AG04449 (cell line): ENCODE measurements around the gene TMC5.
"Not testable (repeated sequence)": the region's sequence is repeated elsewhere in the genome, so short reads cannot be mapped to it uniquely, and the experiment has no call there.

Source experiments
- CTCF ChIA-PET: fragments of 350-600 bp; formaldehyde crosslinking; extraction: SDS; loops from one replicate; lab custom pipeline; 2021; ENCODE audit warnings: antibody characterized with exemption; lab: Yijun Ruan, JAX
- POLR2A ChIA-PET: fragments of 400-600, 350-600 bp; formaldehyde crosslinking; extraction: SDS; loops from one replicate; lab custom pipeline; 2020; ENCODE audit warnings: antibody characterized with exemption, inconsistent platforms; lab: Yijun Ruan, JAX
- DNase-seq: peaks from one replicate; pipeline ENCODE4 v3.0.0-alpha.2; 2010; ENCODE audit warnings: low read depth, low spot score
- H3K4me3 ChIP-seq: 2 replicates; pipeline ENCODE4 v1.5.1; 2011; ENCODE audit warnings: low read depth, mild to moderate bottlenecking, control low read depth, low read length
- CTCF ChIP-seq: IDR thresholded peaks from one replicate; pipeline ENCODE4 v1.5.1; 2011; ENCODE audit warnings: mild to moderate bottlenecking, moderate library complexity, low read length, control low read depth, inconsistent platforms; ENCODE audit not compliant: insufficient read depth; ENCODE audit errors: missing control alignments

Gene TMC5

DNA sequence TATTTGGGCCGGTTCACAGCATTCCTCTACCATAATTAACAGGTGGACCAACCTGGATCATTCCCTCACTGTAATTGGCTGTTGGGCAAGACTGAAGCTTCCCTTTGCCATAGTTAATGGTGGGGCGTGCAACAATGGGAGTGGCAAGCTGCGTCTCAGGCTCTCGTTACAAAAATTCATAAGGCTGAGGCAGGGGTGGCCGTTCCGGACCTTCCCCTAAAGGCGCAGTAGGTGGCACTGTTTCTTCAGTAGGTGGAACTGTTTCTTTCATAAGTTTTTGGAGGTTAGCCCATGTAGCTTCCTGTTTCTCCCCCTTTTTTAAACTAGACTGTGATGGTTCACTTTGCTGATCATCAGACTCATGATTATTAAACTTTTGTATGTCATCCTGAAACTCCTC, 17.0 kb upstream of the TMC5 start:
- no peak overlapping the region for H3K4me3 ChIP-seq
- DNase-seq, result no peak
- ChIA-PET POLR2A (no interaction called here), CTCF (no interaction called here)
- no peak for TF ChIP-seq CTCF

DNA sequence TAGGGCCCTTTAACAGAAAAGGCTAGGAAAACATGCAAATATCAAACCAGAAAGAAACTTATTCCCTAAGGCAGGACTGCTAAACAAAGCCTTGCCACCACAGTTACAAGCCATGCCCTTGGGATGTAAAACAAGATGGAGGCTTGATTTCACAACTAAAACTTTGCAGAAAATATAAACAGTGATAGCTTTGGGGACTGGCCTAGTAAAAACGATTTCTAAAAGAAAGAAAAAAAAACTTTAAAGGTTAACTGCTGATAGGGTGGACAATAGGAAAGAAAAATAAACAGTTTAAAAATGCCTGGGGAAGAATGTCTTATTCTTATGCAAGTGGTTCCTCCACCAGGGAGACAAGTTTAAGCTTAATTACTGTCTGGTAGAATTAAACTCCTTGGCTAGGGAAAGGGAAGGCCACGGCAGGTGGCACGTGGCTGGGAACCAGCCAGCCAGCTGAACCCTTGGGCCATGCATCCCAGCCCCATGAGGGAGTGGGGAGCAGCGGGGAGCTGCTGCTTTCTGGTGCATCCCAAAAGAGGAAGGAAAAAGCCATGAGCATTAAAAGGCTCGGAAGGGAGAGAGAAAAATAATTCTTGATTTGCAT, 10.7 kb upstream of the TMC5 start:
- no peak for DNase-seq
- ChIA-PET POLR2A (no interaction called here), CTCF (no interaction called here)
- no peak overlapping the region for H3K4me3 ChIP-seq
- no peak for TF ChIP-seq CTCF

DNA sequence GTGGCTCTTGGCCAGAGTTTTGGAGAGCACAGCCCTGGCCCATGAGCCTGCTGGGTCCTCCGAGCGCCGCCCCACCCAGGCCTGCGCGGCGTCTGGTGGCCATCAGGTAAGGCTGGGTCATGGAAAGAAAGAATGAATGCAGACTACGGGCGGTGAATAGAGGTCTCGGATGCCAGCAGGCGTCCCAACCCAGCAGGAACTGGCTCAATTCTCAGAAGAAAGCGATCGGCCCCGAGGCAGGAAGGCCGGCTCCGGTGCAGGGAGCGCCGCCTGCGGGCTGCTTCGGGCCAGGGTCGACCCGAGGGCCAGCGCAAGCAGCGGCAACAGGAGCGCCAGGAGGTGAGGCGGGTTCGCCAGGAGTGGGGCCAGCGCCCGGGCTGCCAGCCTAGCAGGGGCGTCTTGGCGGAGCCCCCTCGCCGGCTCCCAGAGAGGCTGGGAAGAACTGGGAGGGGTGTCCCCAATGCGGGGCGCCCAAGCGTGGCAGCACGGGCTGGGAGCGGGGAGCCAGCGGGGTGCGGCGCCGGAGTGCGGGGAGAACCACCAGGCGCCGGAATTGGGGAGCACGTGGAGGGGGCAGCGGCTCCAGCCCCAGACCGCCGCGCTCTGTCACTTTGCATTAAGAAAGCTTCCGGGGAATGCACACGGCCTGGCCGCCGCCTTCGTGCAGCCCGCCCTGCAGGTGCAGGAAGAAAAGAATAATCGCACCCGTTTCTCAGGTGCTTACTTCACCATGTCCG, 7.1 kb upstream of the TMC5 start:
- no peak for DNase-seq
- no peak overlapping the region for H3K4me3 ChIP-seq
- CTCF ChIA-PET, result no interaction called here
- POLR2A ChIA-PET, result no interaction called here
- TF ChIP-seq CTCF, result no peak

- no peak for DNase-seq
- ChIA-PET POLR2A (no interaction called here), CTCF (no interaction called here)
- H3K4me3 ChIP-seq, result no peak overlapping the region
- TF ChIP-seq CTCF, result no peak
Measured at GRCh38 chr16:19411298-19411697, 6.4 kb upstream of the TMC5 start.

DNA sequence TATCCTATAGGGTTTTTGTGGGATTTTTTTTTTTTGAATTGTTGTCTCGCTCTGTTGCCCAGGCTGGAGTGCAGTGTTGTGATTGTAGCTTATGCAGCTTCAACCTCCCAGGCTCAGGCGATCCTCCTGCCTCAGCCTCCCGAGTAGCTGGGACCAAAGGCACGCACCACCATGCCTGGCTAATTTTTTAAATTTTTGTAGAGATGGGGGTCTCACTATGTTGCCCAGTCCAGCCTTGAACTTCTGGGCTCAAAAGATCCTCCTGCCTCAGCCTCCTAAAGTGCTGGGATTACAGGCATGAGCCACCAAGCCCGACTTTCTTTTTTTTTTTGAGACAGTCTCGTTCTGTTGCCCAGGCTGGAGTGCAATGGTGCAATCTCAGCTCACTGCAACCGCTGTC, 5.6 kb upstream of the TMC5 start:
- H3K4me3 ChIP-seq, DNase-seq, POLR2A ChIA-PET, CTCF ChIA-PET: not testable (repeated sequence)

DNA sequence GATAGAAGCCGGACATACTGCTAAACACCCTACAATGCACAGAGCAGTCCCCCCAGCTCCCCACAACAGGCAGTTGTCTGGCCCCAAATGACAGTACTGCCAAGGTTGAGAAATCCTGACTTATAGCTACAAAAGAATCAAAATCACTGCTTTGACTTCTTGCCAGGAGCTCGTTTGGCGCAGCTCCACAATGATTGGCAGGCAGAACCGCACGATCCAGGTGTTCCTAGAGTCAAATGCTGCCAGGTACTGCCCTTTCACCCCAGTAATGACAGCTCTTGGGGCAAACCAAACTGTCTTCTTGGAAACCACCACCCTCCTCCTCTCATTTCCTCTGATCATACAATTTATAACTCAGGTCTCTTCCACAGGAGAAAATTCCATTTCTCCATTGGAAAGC, 2.2 kb upstream of the TMC5 start:
- ChIA-PET CTCF (no interaction called here), POLR2A (no interaction called here)
- no peak for DNase-seq
- no peak overlapping the region for H3K4me3 ChIP-seq
- no peak for TF ChIP-seq CTCF

DNA sequence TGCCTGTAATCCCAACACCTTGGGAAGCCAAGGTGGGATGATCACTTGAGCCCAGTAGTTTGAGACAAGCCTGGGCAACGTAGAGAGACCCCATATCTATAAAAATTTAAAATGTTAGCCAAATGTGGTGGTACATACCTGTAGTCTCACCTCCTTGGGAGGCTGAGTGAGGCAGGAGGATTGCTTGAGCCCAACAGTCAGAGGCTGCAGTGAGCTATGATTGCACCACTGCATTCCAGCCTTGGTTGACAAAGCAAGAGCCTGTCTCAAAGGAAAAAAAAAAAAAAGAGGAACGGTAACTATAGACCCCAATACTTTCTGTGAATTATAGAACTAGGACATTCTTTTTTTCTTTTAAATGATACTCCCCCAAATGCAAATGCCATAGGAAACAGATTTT, 1.8 kb upstream of the TMC5 start:
- DNase-seq, result no peak
- CTCF ChIA-PET, result no interaction called here

More for the DNA sequence above, 1.8 kb upstream of the TMC5 start:
- TF ChIP-seq CTCF, result no peak
- no peak overlapping the region for H3K4me3 ChIP-seq
- POLR2A ChIA-PET, result no interaction called here
